ENCODE measurements around the gene CADPS.
A peak's percentile ranks its signal among the peaks of the same experiment; 100 is the strongest.

DNA sequence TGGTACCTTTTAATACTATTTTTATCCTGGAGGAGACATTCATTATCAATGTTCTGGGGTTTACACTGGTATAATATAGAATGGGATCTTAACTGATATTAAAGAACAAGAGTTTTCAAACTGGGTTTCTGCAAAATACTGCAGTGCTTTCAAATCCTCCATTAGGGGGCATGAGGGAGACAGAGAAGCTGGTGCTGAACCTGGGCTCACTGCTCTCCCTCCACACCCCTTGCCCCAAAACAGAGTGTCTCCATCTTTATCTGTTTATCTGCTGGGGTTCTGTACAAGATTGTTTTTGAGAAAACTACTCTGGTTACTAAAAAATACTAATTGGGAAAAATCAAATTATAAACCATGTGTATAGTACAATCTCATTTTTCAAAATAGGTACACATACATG is 41.7 kb downstream of the CADPS start:
- TF ChIP-seq, protein P1, sequence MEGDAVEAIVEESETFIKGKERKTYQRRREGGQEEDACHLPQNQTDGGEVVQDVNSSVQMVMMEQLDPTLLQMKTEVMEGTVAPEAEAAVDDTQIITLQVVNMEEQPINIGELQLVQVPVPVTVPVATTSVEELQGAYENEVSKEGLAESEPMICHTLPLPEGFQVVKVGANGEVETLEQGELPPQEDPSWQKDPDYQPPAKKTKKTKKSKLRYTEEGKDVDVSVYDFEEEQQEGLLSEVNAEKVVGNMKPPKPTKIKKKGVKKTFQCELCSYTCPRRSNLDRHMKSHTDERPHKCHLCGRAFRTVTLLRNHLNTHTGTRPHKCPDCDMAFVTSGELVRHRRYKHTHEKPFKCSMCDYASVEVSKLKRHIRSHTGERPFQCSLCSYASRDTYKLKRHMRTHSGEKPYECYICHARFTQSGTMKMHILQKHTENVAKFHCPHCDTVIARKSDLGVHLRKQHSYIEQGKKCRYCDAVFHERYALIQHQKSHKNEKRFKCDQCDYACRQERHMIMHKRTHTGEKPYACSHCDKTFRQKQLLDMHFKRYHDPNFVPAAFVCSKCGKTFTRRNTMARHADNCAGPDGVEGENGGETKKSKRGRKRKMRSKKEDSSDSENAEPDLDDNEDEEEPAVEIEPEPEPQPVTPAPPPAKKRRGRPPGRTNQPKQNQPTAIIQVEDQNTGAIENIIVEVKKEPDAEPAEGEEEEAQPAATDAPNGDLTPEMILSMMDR (conservative IDR thresholded peaks at IDR 0.05 in 1 of 2, IDR thresholded peaks at IDR 0.05 in 1 of 2; ENCODE audit: extremely low read depth in 1 of 2, insufficient read depth in 1 of 2, low read depth in 1 of 2, low read length in 2 of 2) = peak; percentile 33 to 63
- TF ChIP-seq EZH2 (IDR thresholded peaks at IDR 0.05; ENCODE audit: borderline replicate concordance, low read length) = no peak

Measured in mammary epithelial cell (primary cell).